ENCODE results near the gene PPIF. TPM values are rescaled to one million over a fixed set of nuclear protein-coding genes. Genes with fewer than 3 reads are reported as not detected.

PPIF gene
- total RNA-seq, 2 donors from 2014 or later: 19.2 to 67.9 TPM

DNA sequence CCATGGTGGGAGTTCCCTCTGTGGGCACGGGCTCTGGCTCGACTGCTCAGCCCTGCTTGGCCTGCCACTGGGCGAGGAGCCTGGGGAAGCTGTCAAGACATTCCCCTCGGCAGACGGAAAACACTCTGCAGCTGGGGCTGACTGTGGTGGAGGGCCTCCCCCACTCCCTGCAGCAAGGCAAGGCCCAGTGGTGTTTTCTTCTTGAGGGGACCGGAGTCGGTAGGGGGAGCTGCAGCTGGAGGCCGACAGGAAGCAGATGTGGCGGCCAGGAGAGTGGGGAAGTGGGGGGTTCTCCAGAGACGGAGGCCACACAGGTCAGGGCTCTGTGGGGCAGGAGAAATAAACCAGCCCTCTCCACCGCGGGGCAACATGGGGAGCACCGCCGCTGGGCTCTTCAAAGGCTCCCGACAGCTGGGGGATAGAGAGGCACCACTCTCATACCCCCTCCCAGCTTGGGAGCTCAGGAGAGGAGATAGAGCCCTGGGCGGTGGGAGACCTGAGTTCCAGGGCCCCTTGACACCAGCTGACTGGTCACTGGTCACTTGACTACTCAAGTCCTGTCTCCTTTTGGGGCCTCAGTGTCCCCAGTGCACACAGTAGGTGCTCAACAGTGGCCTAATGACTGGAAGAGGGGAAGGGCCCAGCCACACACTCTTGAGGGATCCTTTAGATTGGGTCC, 43.4 kb downstream of the PPIF start:
- no peak overlapping the region for H3K27ac ChIP-seq
- TF ChIP-seq POLR2A (IDR thresholded peaks at IDR 0.05): no peak
- TF ChIP-seq, protein P1, sequence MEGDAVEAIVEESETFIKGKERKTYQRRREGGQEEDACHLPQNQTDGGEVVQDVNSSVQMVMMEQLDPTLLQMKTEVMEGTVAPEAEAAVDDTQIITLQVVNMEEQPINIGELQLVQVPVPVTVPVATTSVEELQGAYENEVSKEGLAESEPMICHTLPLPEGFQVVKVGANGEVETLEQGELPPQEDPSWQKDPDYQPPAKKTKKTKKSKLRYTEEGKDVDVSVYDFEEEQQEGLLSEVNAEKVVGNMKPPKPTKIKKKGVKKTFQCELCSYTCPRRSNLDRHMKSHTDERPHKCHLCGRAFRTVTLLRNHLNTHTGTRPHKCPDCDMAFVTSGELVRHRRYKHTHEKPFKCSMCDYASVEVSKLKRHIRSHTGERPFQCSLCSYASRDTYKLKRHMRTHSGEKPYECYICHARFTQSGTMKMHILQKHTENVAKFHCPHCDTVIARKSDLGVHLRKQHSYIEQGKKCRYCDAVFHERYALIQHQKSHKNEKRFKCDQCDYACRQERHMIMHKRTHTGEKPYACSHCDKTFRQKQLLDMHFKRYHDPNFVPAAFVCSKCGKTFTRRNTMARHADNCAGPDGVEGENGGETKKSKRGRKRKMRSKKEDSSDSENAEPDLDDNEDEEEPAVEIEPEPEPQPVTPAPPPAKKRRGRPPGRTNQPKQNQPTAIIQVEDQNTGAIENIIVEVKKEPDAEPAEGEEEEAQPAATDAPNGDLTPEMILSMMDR (IDR thresholded peaks at IDR 0.05): no peak
- H3K9me3 ChIP-seq: no peaks in the 10 kb centered on the region
- intact Hi-C loops (cut with DNase I): no loop called here
- no peak overlapping the region for H3K4me3 ChIP-seq
- no peaks in the 10 kb centered on the region for H3K4me1 ChIP-seq
- WGBS, 2 donors: 76 to 95% methylated on average over 11 to 16 of the region's 16 CpGs
- ATAC-seq: no peak
- H3K27me3 ChIP-seq: no peaks in the 10 kb centered on the region
- DNase-seq: peak in 3 of 4 donors; percentile 4 to 9 (median 7)
- no peaks in the 10 kb centered on the region for H3K36me3 ChIP-seq (replicated peaks in 1 of 2; ENCODE audit: insufficient read depth in 1 of 2, low read depth in 2 of 2)

DNA sequence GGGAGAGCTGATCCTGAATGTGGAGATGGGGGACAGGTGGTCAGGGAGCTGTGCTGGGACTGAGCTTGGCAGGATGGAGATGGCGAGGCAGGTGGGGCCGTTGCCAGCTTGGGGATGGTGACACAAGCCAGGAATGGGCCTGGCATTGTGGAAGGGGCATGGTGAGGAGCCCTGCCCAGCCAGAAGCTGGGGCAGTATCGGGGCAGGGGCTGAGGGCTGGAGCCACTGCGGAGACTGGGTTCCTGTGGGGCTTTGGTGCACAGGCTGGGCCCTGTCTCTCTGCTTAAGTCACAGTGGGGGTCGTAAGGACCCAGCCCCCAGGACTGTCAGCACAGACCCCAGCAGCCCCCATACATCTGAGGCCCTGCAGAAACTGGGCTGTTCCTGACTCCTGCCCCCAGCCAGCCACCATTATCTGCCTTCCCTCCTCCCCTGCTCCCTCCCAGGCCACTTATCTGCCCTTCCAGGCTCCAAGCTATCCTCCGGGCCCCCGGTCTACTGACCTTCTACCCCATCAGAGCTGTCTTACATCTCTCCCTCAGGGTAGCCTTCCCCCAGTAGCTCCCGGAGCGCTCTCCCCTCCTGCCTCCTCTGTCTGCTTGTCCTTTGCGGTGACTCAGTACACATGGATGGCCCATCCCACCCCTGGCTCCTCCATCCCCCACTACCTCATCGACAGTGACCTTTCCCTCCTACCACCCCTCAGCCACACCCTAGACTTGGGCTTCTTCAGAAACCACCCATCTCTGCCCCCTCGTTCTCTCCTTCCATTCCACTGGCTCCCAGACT, 44.2 kb downstream of the PPIF start:
- H3K9me3 ChIP-seq: no peaks in the 10 kb centered on the region
- H3K27me3 ChIP-seq: no peaks in the 10 kb centered on the region
- intact Hi-C loops (cut with DNase I): no loop called here
- H3K36me3 ChIP-seq (replicated peaks in 1 of 2; ENCODE audit: insufficient read depth in 1 of 2, low read depth in 2 of 2): no peaks in the 10 kb centered on the region
- DNase-seq (peak in 3 of 4 donors; percentile 5 to 10 (median 9)), ATAC-seq (no peak)
- TF ChIP-seq POLR2A (IDR thresholded peaks at IDR 0.05): no peak
- TF ChIP-seq, protein P1 (IDR thresholded peaks at IDR 0.05): no peak
- no peaks in the 10 kb centered on the region for H3K4me1 ChIP-seq
- 86 to 91% methylated on average over 12 of the region's 12 CpGs for WGBS, 2 donors
- H3K4me3 ChIP-seq: no peak overlapping the region
- no peak overlapping the region for H3K27ac ChIP-seq

DNA sequence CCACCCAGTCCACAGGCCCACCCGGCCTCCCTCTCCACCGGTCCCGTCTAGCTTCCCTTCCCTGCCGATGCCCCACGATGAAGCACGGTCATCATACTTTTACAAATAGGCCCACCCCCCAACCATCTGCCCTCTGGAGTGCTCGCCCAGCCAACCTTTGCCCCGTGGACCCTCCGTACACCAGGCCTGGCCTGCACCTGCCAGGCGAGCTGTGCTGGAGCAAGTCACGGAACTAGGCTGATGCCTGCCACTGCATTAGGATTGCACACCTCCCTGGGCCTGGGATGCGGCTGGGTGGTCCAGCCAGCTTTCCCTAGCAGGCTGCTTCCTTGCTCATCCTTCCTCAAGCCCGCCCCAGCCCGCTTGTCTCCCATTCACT, 44.7 kb downstream of the PPIF start:
- H3K4me1 ChIP-seq: no peaks in the 10 kb centered on the region
- no peaks in the 10 kb centered on the region for H3K27me3 ChIP-seq
- no peak overlapping the region for H3K4me3 ChIP-seq
- 92 to 97% methylated on average over 14 of the region's 14 CpGs for WGBS, 2 donors
- no peak for TF ChIP-seq POLR2A (IDR thresholded peaks at IDR 0.05)
- TF ChIP-seq, protein P1 (IDR thresholded peaks at IDR 0.05): no peak
- ATAC-seq (no peak), DNase-seq (peak in 3 of 4 donors; percentile 2 to 6 (median 6))
- H3K9me3 ChIP-seq: no peaks in the 10 kb centered on the region
- no peak overlapping the region for H3K27ac ChIP-seq
- intact Hi-C loops (cut with DNase I): no loop called here
- H3K36me3 ChIP-seq (replicated peaks in 1 of 2; ENCODE audit: insufficient read depth in 1 of 2, low read depth in 2 of 2): no peaks in the 10 kb centered on the region

DNA sequence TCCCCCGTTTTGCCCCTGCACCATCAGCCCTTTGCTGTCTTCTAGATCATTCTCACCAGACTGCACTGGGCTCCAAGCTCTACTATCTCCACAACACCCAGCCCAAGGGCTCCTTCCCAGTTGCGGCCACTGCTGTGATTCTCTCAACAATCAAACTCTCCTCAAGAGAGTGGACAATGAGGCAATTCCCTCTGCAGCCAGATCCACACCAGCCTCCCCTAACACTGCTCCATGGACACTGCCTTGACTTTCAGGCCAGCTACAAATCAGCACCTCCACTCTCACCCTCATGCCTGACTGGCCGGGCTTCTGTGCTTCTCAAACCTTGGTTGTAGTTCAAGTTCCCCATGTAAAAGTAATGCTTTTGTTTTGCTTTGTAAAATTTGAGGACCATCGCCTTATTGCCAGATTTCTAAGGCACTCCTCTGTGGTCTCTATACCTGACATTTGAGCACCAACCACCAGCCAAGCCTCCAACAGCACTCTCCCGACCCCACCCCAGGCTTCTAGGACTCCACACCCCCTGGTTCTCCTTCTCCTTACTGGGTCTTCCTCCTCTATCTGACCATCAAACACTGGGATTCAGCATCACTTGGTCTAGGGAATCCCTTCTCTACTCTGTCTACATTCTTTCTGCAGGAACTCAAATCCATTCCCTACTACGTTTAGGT, 45.4 kb downstream of the PPIF start:
- no peaks in the 10 kb centered on the region for H3K36me3 ChIP-seq (replicated peaks in 1 of 2; ENCODE audit: insufficient read depth in 1 of 2, low read depth in 2 of 2)
- ATAC-seq: no peak
- TF ChIP-seq, protein P1 (IDR thresholded peaks at IDR 0.05): no peak
- TF ChIP-seq POLR2A (IDR thresholded peaks at IDR 0.05): no peak
- no peaks in the 10 kb centered on the region for H3K9me3 ChIP-seq
- H3K27ac ChIP-seq: no peak overlapping the region
- intact Hi-C loops (cut with DNase I): no loop called here
- no peaks in the 10 kb centered on the region for H3K4me1 ChIP-seq
- DNase-seq: peak in 2 of 4 donors; percentile 1 to 2
- 91 to 92% methylated on average over 6 of the region's 6 CpGs for WGBS, 2 donors
- no peaks in the 10 kb centered on the region for H3K27me3 ChIP-seq
- H3K4me3 ChIP-seq: no peak overlapping the region
